HG03342 (cell line): ENCODE data around the gene BATF.

Source experiments
- ATAC-seq: cut with Tn5 transposase; IDR thresholded peaks from one replicate; pipeline ENCODE4 v1.9.1; 2021; ENCODE audit warnings: mild to moderate bottlenecking, moderate library complexity; ENCODE audit not compliant: unreplicated experiment

BATF gene

DNA sequence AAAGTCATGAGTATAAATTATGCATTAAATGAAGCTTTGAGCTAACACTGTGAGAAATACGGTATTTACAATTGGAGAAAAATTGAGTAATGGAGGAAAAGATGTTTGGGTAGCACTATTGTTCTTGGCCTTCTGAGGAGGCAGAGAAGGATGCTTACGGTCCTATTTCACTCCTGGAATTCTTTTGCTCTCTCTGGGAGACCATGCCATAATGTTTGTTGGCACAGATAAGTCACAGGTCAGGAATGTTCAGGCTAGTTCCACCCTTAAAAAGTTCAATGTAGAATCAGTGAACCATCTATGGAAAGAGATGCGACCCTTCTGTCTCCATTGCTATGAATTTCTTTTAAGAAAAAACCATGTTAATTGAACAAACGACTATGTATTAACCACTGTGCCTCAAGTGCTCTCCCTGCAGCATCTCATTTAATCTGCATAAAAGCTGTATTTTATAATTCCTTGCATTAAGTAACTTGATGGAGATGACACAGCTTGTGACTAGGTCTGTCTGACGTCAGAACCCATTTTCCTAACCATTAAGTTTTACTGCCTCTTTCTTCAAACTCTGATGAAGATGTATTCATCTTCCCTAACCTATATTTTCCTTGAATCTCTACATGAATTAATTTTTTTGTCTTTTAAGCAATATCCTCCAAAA is 9.5 kb downstream of the BATF start:
- no peak for ATAC-seq

DNA sequence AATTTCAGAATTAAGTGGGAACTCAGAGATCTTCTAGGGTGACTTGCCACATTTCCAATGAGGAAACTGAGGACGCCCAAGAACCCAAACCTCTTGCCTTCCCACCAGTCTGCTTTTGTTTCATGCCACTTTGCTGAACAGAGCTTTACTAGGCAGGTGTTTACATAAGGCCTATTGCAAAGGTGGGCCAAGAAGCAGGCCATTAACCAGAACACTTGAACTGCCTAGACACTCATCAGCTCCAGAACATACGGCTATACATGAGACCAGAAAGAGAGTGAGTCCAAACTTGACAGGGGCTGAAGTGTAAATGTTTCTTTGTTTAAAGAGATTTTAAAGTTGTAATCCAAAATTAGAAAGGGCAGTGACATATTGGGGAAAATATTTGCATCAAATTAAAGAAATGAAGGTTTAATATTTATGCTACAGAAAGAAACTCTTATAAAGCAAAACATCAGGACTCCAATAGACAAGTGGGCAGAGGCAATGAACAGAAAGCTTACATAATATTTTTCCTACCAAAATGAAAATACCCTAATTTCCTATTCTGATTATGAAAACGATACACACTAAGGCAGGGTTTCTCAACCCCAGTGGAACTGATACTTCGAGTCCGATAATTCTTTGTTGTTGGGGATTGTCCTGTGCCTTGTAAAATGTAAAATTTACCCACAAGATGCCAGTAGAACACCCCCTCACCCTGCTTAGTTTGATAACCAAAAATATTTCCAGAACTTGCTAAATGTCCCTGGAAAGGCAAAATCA is 11.7 kb downstream of the BATF start:
- ATAC-seq, result no peak

DNA sequence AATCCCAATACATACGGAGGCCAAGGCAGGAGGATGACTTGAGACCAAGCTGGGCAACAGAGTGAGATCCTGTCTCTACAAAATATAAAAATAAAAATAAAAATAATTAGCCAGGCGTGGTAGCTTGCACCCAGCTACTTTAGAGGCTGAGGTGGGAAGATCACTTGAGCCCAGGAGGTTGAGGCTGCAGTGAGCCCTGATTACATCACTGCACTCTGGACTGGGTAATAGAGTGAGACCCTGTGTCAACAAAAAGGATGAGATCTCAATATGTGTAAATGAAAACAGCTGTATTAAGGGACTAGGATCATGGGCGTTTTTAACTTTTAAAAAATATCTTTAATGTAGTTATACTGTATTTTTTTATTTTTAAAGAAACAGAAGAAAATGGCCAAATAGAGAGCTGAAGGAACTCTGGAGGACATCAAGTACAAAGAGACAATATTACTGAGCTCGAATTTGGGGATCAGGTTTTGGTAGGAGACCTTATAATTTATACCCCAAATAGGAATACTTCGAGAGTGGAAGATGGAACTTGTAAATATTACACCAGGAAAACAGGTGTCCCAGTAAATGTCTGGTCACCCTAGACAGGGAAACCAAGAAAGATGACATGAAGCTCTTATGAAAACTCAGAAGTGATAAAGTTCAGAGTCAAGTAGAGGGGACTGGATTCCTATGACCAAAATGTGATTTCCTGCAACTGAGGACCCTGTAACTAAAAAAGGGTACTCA is 13.1 kb downstream of the BATF start:
- no peak for ATAC-seq

DNA sequence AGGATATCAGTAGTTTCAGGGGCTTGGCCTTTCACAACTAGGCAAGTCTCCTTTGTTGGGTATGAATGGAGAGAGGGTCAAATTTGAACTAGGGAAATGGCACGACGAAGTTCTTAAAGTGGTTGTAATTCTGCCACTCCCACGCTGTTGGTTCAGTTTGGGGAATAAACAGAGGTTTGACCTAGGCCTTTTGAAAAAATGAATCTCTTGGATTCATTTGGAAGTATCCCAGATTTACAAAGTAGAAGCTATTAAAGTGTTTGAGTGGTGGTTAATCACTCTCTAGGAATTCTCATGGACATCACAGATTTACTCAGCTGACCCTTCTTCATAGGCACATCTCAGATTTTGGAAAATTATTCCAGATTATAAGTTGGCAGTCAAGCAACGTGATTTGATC is 14.8 kb downstream of the BATF start:
- ATAC-seq, result no peak

DNA sequence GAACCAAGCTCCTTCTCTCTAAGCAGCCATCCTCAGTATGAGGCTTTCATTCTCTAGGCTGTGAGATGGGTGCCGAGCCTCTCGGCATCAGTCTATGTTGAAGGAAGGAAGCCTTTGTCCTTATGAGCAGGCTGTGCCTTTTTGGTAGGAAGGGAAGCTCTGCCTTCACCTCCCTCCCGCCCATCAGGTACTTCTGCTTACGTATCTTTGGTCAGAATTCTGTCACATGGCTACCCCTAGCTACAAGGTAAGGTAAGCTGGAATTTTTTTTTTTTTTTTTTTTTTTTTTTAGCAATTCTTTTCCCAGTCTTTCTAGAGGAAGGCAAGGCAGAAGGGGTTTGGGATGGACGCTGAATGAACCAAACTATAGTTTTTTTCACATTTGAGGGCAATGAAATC is 16.9 kb downstream of the BATF start:
- ATAC-seq, result no peak

DNA sequence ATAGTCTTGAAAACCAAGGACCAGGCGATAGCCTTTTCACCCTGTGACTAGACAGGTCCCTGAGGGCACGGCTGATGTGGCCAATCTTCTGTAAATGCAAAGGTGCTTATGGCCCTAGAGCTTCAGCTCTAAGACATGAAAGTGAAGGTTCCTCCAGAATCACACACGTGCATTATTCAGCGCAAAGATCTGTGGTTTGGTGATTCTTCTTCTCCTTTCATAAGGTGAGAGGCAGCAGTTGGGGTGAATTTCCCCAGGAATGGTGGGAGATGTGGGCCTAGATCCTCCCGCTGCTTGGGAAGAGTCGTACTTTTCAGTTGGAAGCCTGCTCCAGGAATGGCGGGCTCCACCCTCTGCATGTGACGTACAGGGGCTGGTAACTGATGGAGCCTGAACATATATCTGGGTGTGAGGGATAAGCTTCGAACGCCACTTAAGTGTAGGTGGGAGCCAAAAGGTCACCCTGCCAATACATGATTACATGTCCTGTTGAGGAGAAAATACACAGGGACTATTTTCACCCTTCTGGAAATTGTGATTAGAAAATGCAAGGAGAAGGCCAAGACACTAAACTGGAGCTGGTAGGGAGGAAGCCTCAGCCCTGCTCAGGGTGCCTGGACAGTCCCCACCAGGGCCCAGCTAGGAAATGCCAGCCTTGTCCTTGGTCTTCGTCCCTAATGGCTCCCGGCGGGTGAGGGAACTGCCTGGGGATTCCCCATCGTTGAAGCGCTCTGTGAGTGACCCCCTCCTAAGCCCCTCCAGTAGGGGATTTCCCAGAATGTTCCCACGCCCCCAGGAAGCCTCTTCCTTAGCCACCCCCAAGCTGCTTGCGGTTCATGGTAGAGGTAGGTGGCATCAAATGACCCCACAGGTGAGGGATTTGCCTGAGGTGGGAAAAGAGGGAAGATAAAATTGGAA is 17.6 kb downstream of the BATF start:
- peak; percentile 63 for ATAC-seq

DNA sequence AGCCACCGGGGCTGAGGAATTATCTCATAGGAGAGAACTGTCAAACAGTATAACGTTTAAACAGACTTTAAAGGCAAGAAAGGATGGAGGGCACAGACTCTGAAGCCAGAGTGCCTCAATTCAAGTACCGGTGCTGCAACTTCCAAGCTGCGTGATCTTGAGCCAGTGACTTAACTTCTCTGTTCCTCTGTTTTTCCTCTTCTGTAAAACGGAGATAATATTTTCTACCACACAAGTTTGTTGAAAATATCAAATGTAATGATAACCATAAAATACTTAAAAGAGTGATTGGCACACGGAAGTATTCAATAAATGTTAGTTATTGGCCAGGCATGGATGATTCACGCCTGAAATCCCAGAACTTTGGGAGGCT is 18.2 kb downstream of the BATF start:
- ATAC-seq, result no peak

DNA sequence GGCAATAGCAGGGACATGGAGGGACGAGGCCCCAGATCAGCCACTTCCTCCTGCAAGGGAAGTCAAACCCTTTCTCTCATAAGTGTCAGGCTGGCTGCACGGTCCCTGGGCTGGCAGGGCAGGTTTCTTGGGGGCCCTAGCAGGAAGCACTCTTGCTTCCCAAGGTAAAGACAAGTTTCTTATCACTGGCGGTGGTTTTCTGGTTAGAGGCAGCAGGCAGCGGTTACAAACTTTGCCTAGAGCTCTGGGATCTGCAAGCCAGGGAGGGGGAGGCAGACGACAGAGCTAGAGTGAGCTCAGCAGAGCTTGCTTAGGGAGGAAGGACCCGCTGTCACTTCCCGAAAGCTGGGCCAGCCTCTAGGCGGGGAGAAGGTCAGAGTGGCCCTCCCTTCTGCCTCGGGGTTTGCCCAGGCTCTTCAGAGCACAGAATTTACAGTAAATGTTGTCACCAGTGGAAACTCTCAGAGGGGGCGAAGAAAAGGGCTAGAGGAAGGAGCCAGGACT is 20.4 kb downstream of the BATF start:
- ATAC-seq, result peak; percentile 51

DNA sequence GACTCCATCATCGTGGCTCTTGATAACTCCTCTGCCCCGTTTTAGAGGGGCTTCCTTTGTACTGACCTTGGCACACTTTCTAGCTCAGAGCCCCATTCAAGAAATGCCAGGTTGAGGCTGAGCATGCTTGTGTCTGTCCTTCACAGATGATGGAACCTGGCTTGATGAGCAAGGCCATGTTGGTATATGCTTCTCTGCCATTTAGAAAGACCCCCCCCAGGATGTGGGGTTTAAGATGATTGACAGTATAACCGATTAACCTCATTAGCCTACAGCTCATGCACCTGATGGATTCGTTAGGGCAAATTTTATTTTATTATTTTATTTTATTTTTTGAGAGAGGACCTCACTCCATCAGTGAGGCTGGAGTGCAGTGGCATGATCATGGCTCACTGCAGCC is 21.0 kb downstream of the BATF start:
- peak; percentile 3 for ATAC-seq

DNA sequence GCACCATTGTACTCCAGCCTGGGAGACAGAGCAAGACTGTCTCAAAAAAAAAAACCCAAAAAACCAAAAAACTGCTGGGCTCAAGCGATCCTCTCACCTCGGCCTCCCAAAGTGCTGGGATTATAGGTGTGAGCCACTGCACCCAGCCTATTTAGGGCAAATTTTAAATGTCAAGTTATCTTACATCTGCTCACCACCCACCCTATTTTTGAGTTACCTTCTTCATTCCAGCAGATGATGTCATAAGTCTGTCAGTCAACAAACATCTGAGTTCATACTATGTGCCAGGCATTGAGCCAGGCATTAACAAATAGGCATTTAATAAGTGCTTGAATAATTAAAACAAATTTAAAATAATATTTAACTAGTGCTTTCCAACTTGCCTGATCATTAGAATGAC is 21.5 kb downstream of the BATF start:
- ATAC-seq, result no peak

DNA sequence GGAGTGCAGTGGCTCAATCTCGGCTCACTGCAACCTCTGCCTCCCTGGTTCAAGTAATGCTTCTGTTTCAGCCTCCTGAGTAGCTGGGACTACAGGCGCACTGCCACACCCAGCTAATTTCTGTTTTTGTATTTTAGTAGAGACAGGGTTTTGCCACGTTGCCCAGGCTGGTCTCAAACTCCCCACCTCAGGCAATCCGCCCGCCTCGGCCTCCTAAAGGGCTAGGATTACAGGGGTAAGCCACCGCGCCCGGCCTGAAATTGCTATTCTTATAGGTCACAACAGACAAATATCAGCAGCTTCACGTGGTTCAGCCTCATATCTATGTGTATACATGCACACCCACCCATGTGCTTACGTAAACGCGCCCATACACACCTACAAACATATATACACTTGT is 23.6 kb downstream of the BATF start:
- ATAC-seq, result no peak

DNA sequence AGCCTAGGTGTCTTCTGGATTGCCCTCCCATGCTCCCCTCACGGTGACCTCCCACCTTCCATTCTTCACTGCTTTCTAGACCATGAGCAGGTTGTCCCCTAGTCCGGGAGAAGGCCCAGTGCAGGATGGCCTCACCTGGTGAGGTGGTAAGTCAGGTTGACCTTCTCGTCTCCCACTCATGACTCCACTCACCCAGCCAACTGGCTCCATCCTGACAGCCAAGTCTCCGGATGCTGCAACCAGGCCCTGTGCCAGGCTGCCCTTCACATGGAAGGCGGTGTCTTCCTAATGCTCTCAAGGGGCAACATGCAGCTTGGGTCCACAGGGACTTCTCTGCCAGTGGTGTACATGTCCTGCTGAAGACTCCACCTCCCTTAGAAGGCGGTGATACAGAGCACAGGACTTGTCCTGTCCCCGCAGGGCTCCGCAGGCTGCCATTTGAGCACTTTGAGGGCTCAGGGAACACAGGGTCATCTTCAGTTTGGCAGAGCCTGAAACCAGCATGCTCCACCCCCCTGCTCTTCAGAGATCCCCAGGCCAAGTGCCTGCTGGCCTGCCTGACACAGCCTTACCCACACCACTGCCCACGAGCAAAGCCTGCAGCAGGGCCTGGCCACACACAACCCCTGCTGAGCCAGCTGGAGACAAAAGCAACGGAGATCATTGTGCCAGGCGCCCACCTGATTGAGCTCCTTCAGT is 25.4 kb downstream of the BATF start:
- ATAC-seq, result no peak

DNA sequence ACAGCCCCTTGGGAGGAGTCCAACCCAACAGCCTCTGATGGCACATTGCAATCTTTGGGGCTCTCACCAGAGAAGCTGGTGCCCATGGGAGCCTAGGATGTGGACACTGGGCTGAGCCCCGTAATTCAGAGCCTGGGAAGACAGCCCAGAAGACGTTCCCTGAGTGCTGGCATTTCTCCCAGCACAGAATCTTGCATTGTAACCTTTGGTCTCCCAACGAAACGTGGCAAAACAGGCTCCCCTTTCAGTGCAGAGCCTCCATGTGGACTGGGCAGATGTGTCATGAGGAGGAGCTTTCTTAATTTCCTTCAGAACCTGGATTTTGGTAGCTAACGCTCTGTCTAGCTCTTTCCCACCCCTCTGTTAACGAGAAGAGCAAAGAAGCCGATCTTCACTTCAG is 26.3 kb downstream of the BATF start:
- no peak for ATAC-seq

DNA sequence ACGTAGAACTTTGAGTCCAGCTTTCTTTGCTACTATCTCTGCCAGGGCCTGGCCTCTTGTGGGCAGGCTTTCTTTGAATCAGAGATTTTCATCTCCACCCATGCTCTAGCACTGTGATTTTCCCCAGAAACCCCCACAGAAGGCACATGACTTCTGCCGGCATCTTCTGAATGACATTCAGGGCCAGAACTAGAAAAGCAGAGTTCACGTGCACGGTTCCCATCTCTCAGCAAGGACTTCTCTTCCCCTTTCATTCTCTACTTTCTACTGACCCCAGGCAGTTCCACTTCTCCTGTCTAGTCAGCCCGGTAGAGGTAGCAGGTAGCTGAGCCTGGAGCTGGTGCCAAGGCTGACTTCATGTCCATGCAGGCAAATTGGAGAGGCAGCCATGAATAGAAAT is 26.9 kb downstream of the BATF start:
- ATAC-seq, result no peak

DNA sequence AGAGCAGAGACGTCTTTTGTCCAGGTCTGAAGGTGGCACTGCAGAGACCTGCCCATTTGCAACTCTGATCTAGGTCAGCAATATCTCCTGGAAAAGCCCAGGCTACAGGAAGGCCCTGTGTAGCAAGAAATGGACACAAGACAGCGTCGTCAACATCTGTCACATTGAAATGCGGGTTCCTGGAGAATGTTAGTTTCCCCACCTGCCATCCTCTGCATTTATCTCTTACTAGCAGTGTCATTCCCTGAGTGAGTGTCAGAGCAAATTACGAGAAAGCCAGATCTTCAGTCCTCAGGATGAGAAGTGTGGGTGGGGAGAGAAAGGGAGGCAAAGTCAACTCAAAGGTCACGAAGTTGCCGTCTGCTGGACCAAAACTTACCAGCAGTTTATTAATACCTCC is 28.8 kb downstream of the BATF start:
- no peak for ATAC-seq

DNA sequence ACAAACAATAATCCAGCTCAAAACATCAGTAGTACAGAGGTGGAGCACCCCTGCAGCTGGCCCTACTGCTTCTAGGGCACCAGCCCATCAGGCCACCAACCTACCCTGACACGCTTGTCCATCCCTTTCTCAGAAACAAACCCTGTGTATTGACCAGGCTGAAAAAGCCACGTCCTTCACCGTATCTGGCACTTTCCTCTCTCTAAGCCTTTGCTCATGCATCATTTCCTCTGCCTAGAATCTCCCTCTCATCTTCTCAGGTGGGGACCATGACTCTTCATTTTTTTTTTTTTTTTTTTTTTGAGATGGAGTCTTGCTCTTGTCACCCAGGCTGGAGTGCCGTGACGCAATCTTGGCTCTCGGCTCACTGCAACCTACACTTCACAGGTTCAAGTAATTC is 30.9 kb downstream of the BATF start:
- no peak for ATAC-seq

DNA sequence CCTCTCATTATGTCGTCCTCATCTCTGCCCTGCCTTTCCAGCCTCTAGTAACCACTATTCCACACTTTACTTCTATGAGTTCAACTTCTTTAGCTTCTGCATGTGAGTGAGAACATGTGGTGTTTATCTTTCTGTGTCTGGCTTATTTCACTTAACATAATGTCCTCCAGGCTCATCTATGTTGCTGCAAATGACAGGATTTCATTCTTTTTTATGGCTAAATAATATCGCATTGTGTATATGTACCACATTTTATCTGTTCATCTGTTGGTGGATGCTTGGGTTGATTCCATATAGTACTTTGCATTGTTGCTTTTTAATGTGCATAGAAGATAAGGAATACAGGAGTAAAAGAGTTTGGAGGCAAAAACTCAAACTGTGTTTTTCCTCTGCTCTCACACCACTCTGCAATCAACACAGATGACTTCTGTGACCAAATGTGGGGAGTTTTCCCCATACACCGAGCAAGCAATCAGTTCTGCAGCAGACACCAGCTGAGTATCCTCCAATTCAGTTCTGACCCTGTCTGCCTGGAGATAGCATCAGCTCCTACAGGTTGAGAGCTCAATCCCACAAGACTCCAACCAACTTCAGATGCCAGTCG is 31.6 kb downstream of the BATF start:
- ATAC-seq, result no peak

DNA sequence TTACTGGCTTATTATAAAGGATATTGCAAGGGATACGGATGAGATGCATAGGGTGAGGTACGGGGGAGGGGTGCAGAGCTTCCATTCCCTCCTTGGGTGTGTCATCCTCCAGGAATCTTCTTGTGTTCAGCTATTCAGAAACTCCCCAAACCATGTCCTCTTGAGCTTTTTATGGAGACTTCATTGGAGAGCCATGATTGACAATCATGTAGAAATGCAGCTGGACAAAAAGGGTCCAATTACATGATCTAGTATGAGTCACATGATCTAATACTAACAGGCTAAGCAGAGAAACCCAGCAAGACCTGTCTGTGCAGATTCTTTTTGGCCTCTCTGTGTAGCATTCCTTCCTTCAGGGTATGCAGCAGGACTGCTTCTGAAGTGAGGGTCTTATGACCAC is 32.2 kb downstream of the BATF start:
- ATAC-seq, result no peak

DNA sequence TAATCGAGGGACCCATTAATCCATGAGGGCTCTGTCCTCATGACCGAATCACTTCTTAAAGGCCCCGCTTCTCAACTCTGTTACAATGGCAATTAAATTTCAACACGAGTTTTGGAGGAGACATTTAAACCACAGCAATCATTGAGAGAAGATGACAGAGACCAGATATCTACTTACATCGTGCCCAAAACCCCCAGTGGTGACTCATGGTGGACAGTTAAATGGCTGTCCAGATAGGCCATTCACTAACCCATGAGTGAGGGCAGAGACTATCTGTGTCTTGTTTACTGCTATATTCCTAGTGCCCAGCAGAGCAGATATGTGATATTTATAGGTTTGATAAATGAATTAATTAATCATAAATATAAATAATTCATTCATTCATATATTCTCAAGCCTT is 36.2 kb downstream of the BATF start:
- ATAC-seq, result no peak

DNA sequence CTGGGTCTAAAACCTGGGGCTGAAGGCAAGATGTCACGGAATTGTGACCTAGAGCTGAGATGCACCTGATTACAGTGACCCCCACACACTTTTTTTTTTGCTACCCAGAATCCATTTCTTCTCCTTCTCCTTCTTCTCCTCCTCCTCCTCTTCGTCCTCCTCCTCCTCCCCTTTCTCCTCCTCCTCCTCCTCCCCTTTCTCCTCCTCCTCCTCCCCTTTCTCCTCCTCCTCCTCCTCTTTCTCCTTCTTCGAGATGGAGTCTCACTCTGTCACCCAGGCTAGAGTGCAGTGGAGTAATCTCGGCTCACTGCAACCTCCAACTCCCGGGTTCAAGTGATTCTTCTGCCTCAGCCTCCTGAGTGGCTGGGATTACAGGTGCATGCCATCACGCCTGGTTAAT is 36.8 kb downstream of the BATF start:
- ATAC-seq, result no peak
